ENCODE measurements around the gene KLC4. TPM values are rescaled to one million over a fixed set of nuclear protein-coding genes. Genes with fewer than 3 reads are reported as not detected.

KLC4 gene
- 13.4 and 17.2 TPM in 2 replicates for total RNA-seq

GRCh38 chr6:43059168-43060033 is at the start of gene KLC4, which contains the start of gene MRPL2:
Gene KLC4 (plus strand): TSS chr6:43059631. CDS start chr6:43061336, 1,705 bp downstream.
Gene MRPL2 (minus strand): TSS chr6:43059434. CDS start chr6:43059381, 53 bp downstream.

GRCh38 chr6:43013843-43014433 is 45.5 kb upstream of the KLC4 start, which contains the start of the genes KLHDC3 and MEA1:
Gene KLHDC3 (plus strand): TSS chr6:43014249. CDS start chr6:43017193, 2,944 bp downstream.
Gene MEA1 (minus strand): TSS chr6:43013946. CDS start chr6:43013813, 133 bp downstream.

GRCh38 chr6:43021270-43022047 is 38.0 kb upstream of the KLC4 start, which contains the start of gene RRP36:
Gene RRP36 (plus strand): TSS chr6:43021623. CDS start chr6:43021655, 32 bp downstream.

GRCh38 chr6:43053545-43054205 is 5.8 kb upstream of the KLC4 start, which contains the start of gene CUL7:
Gene CUL7 (minus strand): TSS chr6:43053851. CDS start chr6:43052788, 1,063 bp downstream.

GRCh38 chr6:43075670-43076463 is 16.4 kb downstream of the KLC4 start, which contains the start of gene PTK7:
Gene PTK7 (plus strand): TSS chr6:43076314. CDS start chr6:43076489, 175 bp downstream.

Other genes with a start within 250 kb of the KLC4 start
- gene RPL7L1, start 180.0 kb upstream of the KLC4 start, total RNA-seq: 96.0 and 109 TPM in 2 replicates
- gene PTCRA, start 143.6 kb upstream of the KLC4 start, total RNA-seq: not detected in 2 replicates
- gene CNPY3, start 130.2 kb upstream of the KLC4 start, total RNA-seq: 20.7 and 35.7 TPM in 2 replicates
- gene GNMT, start 98.9 kb upstream of the KLC4 start, total RNA-seq: 0.09 TPM in 1 of 2 replicates, not detected in the other
- 27.7 and 48.2 TPM in 2 replicates for gene PEX6, start 80.5 kb upstream of the KLC4 start, total RNA-seq
- gene PPP2R5D, start 75.1 kb upstream of the KLC4 start, total RNA-seq: 35.8 and 38.1 TPM in 2 replicates
- gene MEA1, start 45.7 kb upstream of the KLC4 start, total RNA-seq: 50.9 and 54.4 TPM in 2 replicates
- 83.8 and 110 TPM in 2 replicates for gene KLHDC3, start 45.4 kb upstream of the KLC4 start, total RNA-seq
- gene RRP36, start 38.0 kb upstream of the KLC4 start, total RNA-seq: 77.2 and 100.0 TPM in 2 replicates
- gene CUL7, start 5.8 kb upstream of the KLC4 start, total RNA-seq: 21.1 and 34.3 TPM in 2 replicates
- 18.5 and 21.6 TPM in 2 replicates for gene MRPL2, start 197 bp upstream of the KLC4 start, total RNA-seq
- 15.3 and 24.6 TPM in 2 replicates for gene PTK7, start 16.7 kb downstream of the KLC4 start, total RNA-seq
- 15.7 and 17.7 TPM in 2 replicates for gene SRF, start 111.6 kb downstream of the KLC4 start, total RNA-seq
- 19.7 and 30.1 TPM in 2 replicates for gene CUL9, start 122.6 kb downstream of the KLC4 start, total RNA-seq
- gene DNPH1, start 169.8 kb downstream of the KLC4 start, total RNA-seq: 32.0 and 54.7 TPM in 2 replicates
- gene TTBK1, start 183.8 kb downstream of the KLC4 start, total RNA-seq: under 0.01 and 0.09 TPM in 2 replicates
- not detected in 2 replicates for gene SLC22A7, start 238.6 kb downstream of the KLC4 start, total RNA-seq
- not detected in 2 replicates for gene CRIP3, start 249.2 kb downstream of the KLC4 start, total RNA-seq